Heart left ventricle (tissue), 16 donors: ENCODE results near the gene PCDHA9. TPM values are rescaled to one million over a fixed set of nuclear protein-coding genes. Genes with fewer than 3 reads are reported as not detected.
"Not testable (repeated sequence)": the region's sequence is repeated elsewhere in the genome, so short reads cannot be mapped to it uniquely, and the experiment has no call there.

Experiments
- ATAC-seq, 4 donors: fragments of 200-7000 bp; cut with Tn5 transposase; one replicate each; pipeline ENCODE4 v1.9.1; 2020 to 2022; ENCODE audit warnings: moderate library complexity in 4 of 4, mild to moderate bottlenecking in 3 of 4, moderate number of reproducible peaks in 1 of 4
- DNase-seq, 5 donors: peaks; one replicate each; pipeline ENCODE4 v3.0.0-alpha.2; 2020
- H3K27ac ChIP-seq, 12 donors: fragments of 200-600 bp; sonication (generic) in 4 of 12; one replicate each; pipeline versions ENCODE4 v1.5.0 to v1.8.0; 2016 to 2022; ENCODE audit warnings: mild to moderate bottlenecking in 2 of 12
- H3K27me3 ChIP-seq, 9 donors: fragments of 200-600 bp; sonication (generic) in 2 of 9; one replicate each; pipeline versions ENCODE4 v1.5.1 to v1.8.0; 2016 to 2022; ENCODE audit warnings: mild to moderate bottlenecking in 3 of 9
- H3K36me3 ChIP-seq, 9 donors: fragments of 200-600 bp; sonication (generic) in 2 of 9; one replicate each; pipeline versions ENCODE4 v1.5.0 to v1.8.0; 2018 to 2022; ENCODE audit warnings: mild to moderate bottlenecking in 2 of 9
- H3K4me1 ChIP-seq, 12 donors: fragments of 200-600 bp; sonication (generic) in 4 of 12; one replicate each; pipeline versions ENCODE4 v1.5.0 to v1.8.0; 2016 to 2022; ENCODE audit warnings: mild to moderate bottlenecking in 3 of 12
- H3K4me3 ChIP-seq, 12 donors: fragments of 200-600 bp; sonication (generic) in 4 of 12; one replicate each; pipeline versions ENCODE4 v1.5.0 to v1.8.0; 2017 to 2022; ENCODE audit warnings: mild to moderate bottlenecking in 9 of 12, moderate library complexity in 4 of 12
- H3K9me3 ChIP-seq, 12 donors: fragments of 200-600 bp; sonication (generic) in 4 of 12; one replicate each; pipeline versions ENCODE4 v1.5.0 to v1.8.0; 2016 to 2022; ENCODE audit warnings: mild to moderate bottlenecking in 1 of 12
- CTCF ChIP-seq, 12 donors: fragments of 200-600 bp; sonication (generic) in 4 of 12; IDR thresholded peaks; one replicate each; pipeline versions ENCODE4 v1.5.0 to v1.8.0; 2018 to 2022; ENCODE audit warnings: antibody characterized with exemption in 12 of 12, mild to moderate bottlenecking in 5 of 12
- POLR2A ChIP-seq, 2 donors: fragments of 450-650 bp; IDR thresholded peaks; one replicate each; pipeline ENCODE4 v1.6.1; 2017; ENCODE audit warnings: antibody characterized with exemption in 2 of 2, mild to moderate bottlenecking in 2 of 2, moderate library complexity in 2 of 2
- WGBS, 4 donors: extraction: QIAGEN DNeasy Blood & Tissue Kit in 2 of 4; methylation state at CpG; one replicate each; pipeline versions ENCODE4 v1.1.5 to v1.1.7; 2013 to 2018; 5-methylcytosine and 5-hydroxymethylcytosine counted together
- intact Hi-C, 10 donors: fragments of 100-400 bp; cut with DNase I; formaldehyde crosslinking; loops; one replicate each; pipeline versions ENCODE4 v1.11.1 to v1.14.2; 2022
- polyA plus RNA-seq, 2 donors: library from polyadenylated mRNA; stranded (reverse); fragments of 200-250 nt; gene quantifications; one replicate each; pipeline ENCODE4 v1.2.3, GENCODE V29; 2013
- total RNA-seq, 9 donors: library from RNA; depleted of rRNA in 2 of 9; stranded (reverse); fragments of >200 nt in 2 of 9; fragmentation: NEBNext Ultra II Directional in 3 of 9; extraction: Animal tissue kit (Norgen Biotek cat#: 25700) in 3 of 9; gene quantifications; one replicate each; pipeline versions ENCODE4 v1.1.0 to v1.2.4, GENCODE V29; 2016 to 2023
- donor health status: ischemic (EF 13 %, LVEDD 7.1; RV severe dilation, severe dysfunction).
- donor health status: healthy with polysubstance abuse.
- donor health status: DM: no; HTN: yes; CAD: no.
- donor health status: DM: no; HTN: no; CAD: no.
- donor health status: ischemic (EF 25% LVEDD 6.9; RV normal size, moderate dysfunction).
- donor health status: ischemic (EF 25% LVEDD 5.7; RV mildly dilated, moderate dysfunction).
- donor health status: healthy.
- donor health status: DM: yes; HTN: yes; CAD: no.
- donor health status: ischemic (EF 35%, LVEDD 5.7; RV mildly dilated, moderate dysfunction).
- donor health status: nonischemic (EF 11% LVEDD 7.7; RV severe dilation, severe dysfunction).
- donor health status: DM: yes; HTN: yes; CAD: no.
- donor health status: PGD.
- donor health status: ischemic (EF 29% LVEDD 5.4; RV normal size, mild dysfunction).
- donor health status: nonischemic (EF 23%, LVEDD 6.1; RV moderate dilation, normal function).

Gene PCDHA9
- total and polyA plus RNA-seq, 11 donors = 0.07 to 0.15 (median 0.08) TPM; not detected in 8

GRCh38 chr5:140835622-140836510 lies 12.3 kb upstream of the PCDHA9 start:
- ATAC-seq (no peak), DNase-seq (peak in 2 of 5 donors; percentile 21 to 55)
- Histone ChIP-seq H3K27ac (no peak overlapping the region), H3K36me3 (no peaks in the 10 kb centered on the region), H3K4me3 (no peak overlapping the region), H3K4me1 (no peaks in the 10 kb centered on the region), H3K9me3 (peaks cover 0 to 31% (median 8%) of the 10 kb centered on the region in 12 donors), H3K27me3 (peaks cover 9 to 91% (median 24%) of the 10 kb centered on the region in 9 donors)
- no peak for TF ChIP-seq POLR2A (IDR thresholded peaks at IDR 0.05)
- TF ChIP-seq CTCF (IDR thresholded peaks at IDR 0.05) = no peak
- intact Hi-C loops = loop anchor here in 2 of 10 donors (10.0 kb wide), 2 partner anchors 209 to 219 kb away; partner anchors contain the start of gene PCDHB1 (in 1 of the 2)
- 33 to 50% (median 44%) methylated on average over 36 to 103 of the region's 103 CpGs for WGBS, 4 donors

- H3K36me3 ChIP-seq = no peaks in the 10 kb centered on the region
- DNase-seq (no peak), ATAC-seq (no peak)
- H3K9me3 ChIP-seq = peaks cover 0 to 44% (median 9%) of the 10 kb centered on the region in 12 donors
- H3K4me3 ChIP-seq = no peak within 1 kb of the TSS
- peaks cover 0 to 79% (median 13%) of the 10 kb centered on the region in 9 donors for H3K27me3 ChIP-seq
- no peak within 1 kb of the TSS for H3K27ac ChIP-seq
- WGBS, 4 donors = 19 to 27% (median 22%) methylated on average over 23 to 47 of the region's 47 CpGs
- TF ChIP-seq CTCF (IDR thresholded peaks at IDR 0.05) = peak in 5 of 12 donors; percentile 8 to 22 (median 20)
- no peak for TF ChIP-seq POLR2A (IDR thresholded peaks at IDR 0.05)
- intact Hi-C loops = no loop called here
- no peaks in the 10 kb centered on the region for H3K4me1 ChIP-seq
Measured at GRCh38 chr5:140840978-140841962, 6.9 kb upstream of the PCDHA9 start, which contains the start of gene PCDHA8. TSS of gene PCDHA8 (plus strand) at chr5:140841187. CDS start at chr5:140841322, 135 bp downstream.

- peaks cover 0 to 44% (median 14%) of the 10 kb centered on the region in 12 donors for H3K9me3 ChIP-seq
- peaks cover 0 to 82% (median 15%) of the 10 kb centered on the region in 9 donors for H3K27me3 ChIP-seq
- 36 to 49% (median 43%) methylated on average over 12 to 87 of the region's 87 CpGs for WGBS, 4 donors
- H3K4me1 ChIP-seq = no peaks in the 10 kb centered on the region
- DNase-seq (no peak), ATAC-seq (no peak)
- TF ChIP-seq CTCF (IDR thresholded peaks at IDR 0.05) (no peak), POLR2A (IDR thresholded peaks at IDR 0.05) (no peak)
- H3K4me3 ChIP-seq = no peak overlapping the region
- no peak overlapping the region for H3K27ac ChIP-seq
- H3K36me3 ChIP-seq = no peaks in the 10 kb centered on the region
- intact Hi-C loops = no loop called here
Measured at GRCh38 chr5:140842798-140843733, 5.1 kb upstream of the PCDHA9 start.

GRCh38 chr5:140849831-140850634 lies 1.9 kb downstream of the PCDHA9 start:
- DNase-seq, H3K4me1 ChIP-seq, ATAC-seq, H3K27ac ChIP-seq, H3K4me3 ChIP-seq, H3K36me3 ChIP-seq: not testable (repeated sequence)
- intact Hi-C loops = loop anchor here in 1 of 10 donors (10.0 kb wide), 1 partner anchor 195 kb away; no protein-coding TSS in a partner anchor
- peaks cover 0 to 28% (median 7%) of the 10 kb centered on the region in 12 donors for H3K9me3 ChIP-seq
- peaks cover 0 to 73% (median 17%) of the 10 kb centered on the region in 9 donors for H3K27me3 ChIP-seq
- WGBS, 4 donors = 33 to 51% (median 41%) methylated on average over 44 to 101 of the region's 101 CpGs
